A673 (cell line): ENCODE results near the gene FES.

ENCODE experiments used
- EZH2 ChIP-seq: fragments of 200-600 bp; sonication (generic); IDR thresholded peaks from 2 replicates; pipeline ENCODE4 v1.6.1; 2017; ENCODE audit warnings: borderline replicate concordance, low read depth, mild to moderate bottlenecking, mixed read lengths, antibody characterized with exemption, low read length; ENCODE audit not compliant: poor library complexity, severe bottlenecking
- TF ChIP-seq, protein P1 (sequence below): fragments of 300-800, 200-600 bp; sonication (generic); conservative IDR thresholded peaks from 2 replicates; pipeline ENCODE4 v1.5.1; 2017; ENCODE audit warnings: low read depth, mild to moderate bottlenecking, antibody characterized with exemption, low read length, moderate library complexity, mixed read lengths

DNA sequence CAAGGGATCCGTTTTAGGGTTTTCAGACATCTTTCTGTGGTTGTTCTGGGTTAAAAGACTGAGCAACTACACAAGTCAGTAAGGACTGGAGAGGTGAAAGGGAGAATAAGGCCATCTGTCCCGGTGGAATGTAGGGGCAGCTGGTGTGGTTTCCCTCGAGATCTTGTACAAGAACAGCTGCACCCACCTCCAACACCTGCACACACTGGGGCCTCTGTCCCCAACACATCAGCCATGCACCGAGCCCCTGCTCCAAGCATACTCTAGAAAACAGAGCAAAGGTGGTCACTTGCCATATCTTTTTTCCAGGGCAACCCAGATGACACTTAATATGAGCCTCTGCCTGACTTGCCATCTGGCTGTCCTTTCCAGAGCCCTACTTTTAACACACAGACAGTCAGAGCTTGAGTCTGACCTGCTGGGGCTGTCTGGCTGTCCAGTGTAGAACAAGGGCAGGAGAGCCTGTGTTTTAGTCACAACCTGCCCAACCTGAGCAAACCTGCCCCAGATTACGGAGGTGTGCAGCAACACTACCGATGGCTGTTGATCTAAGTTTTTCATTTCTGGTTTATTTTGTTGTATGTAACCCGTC, 31.0 kb downstream of the FES start:
- TF ChIP-seq, protein P1, sequence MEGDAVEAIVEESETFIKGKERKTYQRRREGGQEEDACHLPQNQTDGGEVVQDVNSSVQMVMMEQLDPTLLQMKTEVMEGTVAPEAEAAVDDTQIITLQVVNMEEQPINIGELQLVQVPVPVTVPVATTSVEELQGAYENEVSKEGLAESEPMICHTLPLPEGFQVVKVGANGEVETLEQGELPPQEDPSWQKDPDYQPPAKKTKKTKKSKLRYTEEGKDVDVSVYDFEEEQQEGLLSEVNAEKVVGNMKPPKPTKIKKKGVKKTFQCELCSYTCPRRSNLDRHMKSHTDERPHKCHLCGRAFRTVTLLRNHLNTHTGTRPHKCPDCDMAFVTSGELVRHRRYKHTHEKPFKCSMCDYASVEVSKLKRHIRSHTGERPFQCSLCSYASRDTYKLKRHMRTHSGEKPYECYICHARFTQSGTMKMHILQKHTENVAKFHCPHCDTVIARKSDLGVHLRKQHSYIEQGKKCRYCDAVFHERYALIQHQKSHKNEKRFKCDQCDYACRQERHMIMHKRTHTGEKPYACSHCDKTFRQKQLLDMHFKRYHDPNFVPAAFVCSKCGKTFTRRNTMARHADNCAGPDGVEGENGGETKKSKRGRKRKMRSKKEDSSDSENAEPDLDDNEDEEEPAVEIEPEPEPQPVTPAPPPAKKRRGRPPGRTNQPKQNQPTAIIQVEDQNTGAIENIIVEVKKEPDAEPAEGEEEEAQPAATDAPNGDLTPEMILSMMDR = no peak
- no peak for TF ChIP-seq EZH2
